SIG-M5 (cell line): ENCODE measurements around the gene PFKFB4.
"Not testable (repeated sequence)": the region's sequence is repeated elsewhere in the genome, so short reads cannot be mapped to it uniquely, and the experiment has no call there.

Source experiments
- DNase-seq: peaks from one replicate; lab custom pipeline; 2025; lab: John Stamatoyannopoulos, UW

The PFKFB4 gene

GRCh38 chr3:48492461-48493202 is 64.0 kb downstream of the PFKFB4 start:
- DNase-seq = peak; percentile 69

GRCh38 chr3:48486952-48487351 is 69.7 kb downstream of the PFKFB4 start:
- no peak for DNase-seq

GRCh38 chr3:48482822-48483221 is 73.8 kb downstream of the PFKFB4 start:
- not testable (repeated sequence) for DNase-seq

- not testable (repeated sequence) for DNase-seq
These were observed 75.7 kb downstream of the PFKFB4 start for GRCh38 chr3:48480891-48481290.

- no peak for DNase-seq
These were observed 77.7 kb downstream of the PFKFB4 start for GRCh38 chr3:48478626-48479555.

- DNase-seq = no peak
These were observed 78.6 kb downstream of the PFKFB4 start for GRCh38 chr3:48477959-48478520.

- DNase-seq = no peak
These were observed 80.1 kb downstream of the PFKFB4 start for GRCh38 chr3:48476426-48477053.

- no peak for DNase-seq
These were observed 81.4 kb downstream of the PFKFB4 start for GRCh38 chr3:48475188-48475587.

- no peak for DNase-seq
These were observed 82.0 kb downstream of the PFKFB4 start for GRCh38 chr3:48474619-48475018.

GRCh38 chr3:48474031-48474430 is 82.6 kb downstream of the PFKFB4 start:
- not testable (repeated sequence) for DNase-seq

GRCh38 chr3:48473617-48473952 is 83.0 kb downstream of the PFKFB4 start:
- DNase-seq = no peak

- peak; percentile 91 for DNase-seq
These were observed 83.5 kb downstream of the PFKFB4 start for GRCh38 chr3:48472923-48473616.

- DNase-seq = no peak
These were observed 84.0 kb downstream of the PFKFB4 start for GRCh38 chr3:48472673-48472922.

- no peak for DNase-seq
These were observed 86.3 kb downstream of the PFKFB4 start for GRCh38 chr3:48470286-48470685.

GRCh38 chr3:48469046-48469915 is 87.3 kb downstream of the PFKFB4 start:
- no peak for DNase-seq

GRCh38 chr3:48468329-48468731 is 88.3 kb downstream of the PFKFB4 start:
- DNase-seq = no peak
